Parathyroid adenoma (tissue), 2 donors: ENCODE results near the gene CACNA1C.

Experiments
- H2AFZ ChIP-seq: fragments of 300-600 bp; sonication (generic); one replicate; pipeline ENCODE4 v1.7.0; 2017; ENCODE audit warnings: antibody characterized with exemption, mild to moderate bottlenecking
- H3K27ac ChIP-seq: fragments of 300-600 bp; sonication (generic); one replicate; pipeline ENCODE4 v1.7.0; 2017
- H3K27me3 ChIP-seq: fragments of 300-600 bp; sonication (generic); one replicate; pipeline ENCODE4 v1.7.0; 2017; ENCODE audit warnings: low read length; ENCODE audit not compliant: control insufficient read depth, insufficient read depth
- H3K36me3 ChIP-seq: fragments of 300-600 bp; sonication (generic); one replicate; pipeline ENCODE4 v1.7.0; 2017; ENCODE audit warnings: low read length; ENCODE audit not compliant: control insufficient read depth, insufficient read depth
- H3K4me1 ChIP-seq: fragments of 300-600 bp; sonication (generic); one replicate; pipeline ENCODE4 v1.7.0; 2017; ENCODE audit warnings: control low read depth
- H3K4me2 ChIP-seq: fragments of 300-600 bp; sonication (generic); one replicate; pipeline ENCODE4 v1.7.0; 2017; ENCODE audit warnings: low read length
- H3K4me3 ChIP-seq: fragments of 300-600 bp; sonication (generic); one replicate; pipeline ENCODE4 v1.7.0; 2017; ENCODE audit warnings: low read depth, low read length
- H3K79me2 ChIP-seq: fragments of 300-600 bp; sonication (generic); one replicate; pipeline ENCODE4 v1.7.0; 2017; ENCODE audit warnings: control low read depth
- H3K9ac ChIP-seq: fragments of 300-600 bp; sonication (generic); one replicate; pipeline ENCODE4 v1.7.0; 2017; ENCODE audit warnings: mild to moderate bottlenecking
- H3K9me3 ChIP-seq: fragments of 300-600 bp; sonication (generic); one replicate; pipeline ENCODE4 v1.7.0; 2017; ENCODE audit warnings: low read length; ENCODE audit not compliant: control insufficient read depth
- TF ChIP-seq, protein P1 (sequence below): fragments of 300-600 bp; sonication (generic); IDR thresholded peaks from one replicate; pipeline ENCODE4 v1.7.0; 2017; ENCODE audit warnings: antibody characterized with exemption, mild to moderate bottlenecking
- donor health status: primary hyperparathyroidism.

Gene CACNA1C

DNA sequence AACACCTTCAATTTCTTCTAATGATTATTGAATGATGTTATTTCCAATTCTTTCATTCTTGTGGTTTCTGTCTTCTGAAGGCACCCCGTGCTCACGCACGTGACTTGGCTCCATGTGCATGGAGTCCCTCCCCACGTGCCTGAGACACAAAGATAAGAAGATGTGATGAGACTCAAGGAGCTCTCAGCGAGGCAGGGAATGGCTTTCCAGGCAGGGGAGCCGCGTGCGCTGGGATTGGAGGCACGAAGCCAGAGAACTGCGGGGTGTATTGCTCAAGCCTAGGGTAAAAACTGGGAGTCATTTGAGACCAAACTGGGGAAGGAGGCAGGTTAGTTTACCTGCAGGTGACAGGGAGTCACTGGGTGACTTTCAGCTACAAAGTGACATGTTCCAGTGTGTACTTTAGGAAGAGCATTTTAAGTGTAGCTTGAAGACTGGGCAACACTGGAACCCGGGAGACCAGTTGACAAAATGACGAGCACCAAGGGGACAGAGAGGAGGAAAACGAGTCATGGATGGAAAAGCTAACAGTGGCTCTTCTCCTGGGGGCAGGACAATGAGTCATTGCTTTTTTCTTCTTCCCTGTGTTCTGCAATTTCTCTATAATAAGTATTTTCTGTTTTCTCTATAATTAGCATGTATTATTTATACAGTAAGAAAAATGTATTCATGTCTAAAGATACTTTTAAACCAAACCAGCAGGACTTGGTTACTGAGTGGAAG, 430.3 kb downstream of the CACNA1C start:
- Histone ChIP-seq H3K9ac (no peak overlapping the region), H3K36me3 (no peaks in the 10 kb centered on the region), H3K79me2 (no peaks in the 10 kb centered on the region), H3K4me1 (no peaks in the 10 kb centered on the region), H3K4me2 (no peak overlapping the region), H3K9me3 (no peaks in the 10 kb centered on the region), H3K27ac (no peak overlapping the region), H2AFZ (no peak overlapping the region), H3K27me3 (no peaks in the 10 kb centered on the region), H3K4me3 (no peak overlapping the region)
- TF ChIP-seq, protein P1, sequence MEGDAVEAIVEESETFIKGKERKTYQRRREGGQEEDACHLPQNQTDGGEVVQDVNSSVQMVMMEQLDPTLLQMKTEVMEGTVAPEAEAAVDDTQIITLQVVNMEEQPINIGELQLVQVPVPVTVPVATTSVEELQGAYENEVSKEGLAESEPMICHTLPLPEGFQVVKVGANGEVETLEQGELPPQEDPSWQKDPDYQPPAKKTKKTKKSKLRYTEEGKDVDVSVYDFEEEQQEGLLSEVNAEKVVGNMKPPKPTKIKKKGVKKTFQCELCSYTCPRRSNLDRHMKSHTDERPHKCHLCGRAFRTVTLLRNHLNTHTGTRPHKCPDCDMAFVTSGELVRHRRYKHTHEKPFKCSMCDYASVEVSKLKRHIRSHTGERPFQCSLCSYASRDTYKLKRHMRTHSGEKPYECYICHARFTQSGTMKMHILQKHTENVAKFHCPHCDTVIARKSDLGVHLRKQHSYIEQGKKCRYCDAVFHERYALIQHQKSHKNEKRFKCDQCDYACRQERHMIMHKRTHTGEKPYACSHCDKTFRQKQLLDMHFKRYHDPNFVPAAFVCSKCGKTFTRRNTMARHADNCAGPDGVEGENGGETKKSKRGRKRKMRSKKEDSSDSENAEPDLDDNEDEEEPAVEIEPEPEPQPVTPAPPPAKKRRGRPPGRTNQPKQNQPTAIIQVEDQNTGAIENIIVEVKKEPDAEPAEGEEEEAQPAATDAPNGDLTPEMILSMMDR = no peak

- no peaks in the 10 kb centered on the region for H3K9me3 ChIP-seq
- H3K9ac ChIP-seq = no peak overlapping the region
- no peaks in the 10 kb centered on the region for H3K27me3 ChIP-seq
- no peak overlapping the region for H2AFZ ChIP-seq
- no peak overlapping the region for H3K27ac ChIP-seq
- H3K4me1 ChIP-seq = no peaks in the 10 kb centered on the region
- no peak overlapping the region for H3K4me3 ChIP-seq
- no peaks in the 10 kb centered on the region for H3K36me3 ChIP-seq
- H3K4me2 ChIP-seq = no peak overlapping the region
- no peaks in the 10 kb centered on the region for H3K79me2 ChIP-seq
- TF ChIP-seq, protein P1 = no peak
Observed at GRCh38 chr12:2483713-2484112, 430.9 kb downstream of the CACNA1C start.

DNA sequence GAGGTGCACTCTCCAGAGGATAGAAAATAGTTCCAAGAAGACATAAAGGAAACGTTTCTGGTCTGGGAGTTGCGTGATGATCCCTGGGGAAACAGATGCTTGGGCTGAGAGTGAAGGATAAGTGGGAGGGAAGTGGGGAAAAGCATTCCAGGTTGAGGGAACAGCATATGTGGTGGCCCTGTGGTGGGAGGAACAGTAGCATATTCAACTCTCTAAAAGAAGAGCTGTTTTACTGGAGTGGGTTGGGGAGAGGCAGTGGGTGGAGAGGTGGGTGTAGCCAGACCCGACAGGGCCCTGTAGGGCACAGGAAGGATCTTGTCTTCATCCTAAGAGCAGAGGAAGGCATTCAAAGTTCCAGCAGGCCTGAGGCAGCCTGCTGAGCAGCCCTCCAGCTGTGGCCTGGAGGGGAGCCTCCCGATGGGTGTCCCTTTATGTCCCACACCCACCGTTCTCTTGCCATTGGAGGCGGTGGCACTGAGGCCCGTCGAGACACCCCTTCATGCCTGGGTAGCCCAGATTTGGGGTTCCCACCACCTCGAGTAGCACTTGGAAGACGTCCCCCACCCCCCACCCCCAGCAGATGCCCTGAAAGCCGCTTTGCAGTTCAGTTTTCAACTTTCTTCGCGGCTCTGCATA, 431.5 kb downstream of the CACNA1C start:
- no peaks in the 10 kb centered on the region for H3K27me3 ChIP-seq
- H3K9ac ChIP-seq = no peak overlapping the region
- H3K4me2 ChIP-seq = no peak overlapping the region
- no peaks in the 10 kb centered on the region for H3K4me1 ChIP-seq
- H3K36me3 ChIP-seq = no peaks in the 10 kb centered on the region
- H3K4me3 ChIP-seq = no peak overlapping the region
- no peak overlapping the region for H2AFZ ChIP-seq
- no peaks in the 10 kb centered on the region for H3K9me3 ChIP-seq
- H3K79me2 ChIP-seq = no peaks in the 10 kb centered on the region
- TF ChIP-seq, protein P1 = no peak
- H3K27ac ChIP-seq = no peak overlapping the region

GRCh38 chr12:2485681-2486080, 432.9 kb downstream of the CACNA1C start:
- Histone ChIP-seq H2AFZ (no peak overlapping the region), H3K36me3 (no peaks in the 10 kb centered on the region), H3K4me1 (no peaks in the 10 kb centered on the region), H3K27me3 (no peaks in the 10 kb centered on the region), H3K4me2 (no peak overlapping the region), H3K79me2 (no peaks in the 10 kb centered on the region), H3K9me3 (no peaks in the 10 kb centered on the region), H3K27ac (no peak overlapping the region), H3K9ac (no peak overlapping the region), H3K4me3 (no peak overlapping the region)
- TF ChIP-seq, protein P1 = no peak

DNA sequence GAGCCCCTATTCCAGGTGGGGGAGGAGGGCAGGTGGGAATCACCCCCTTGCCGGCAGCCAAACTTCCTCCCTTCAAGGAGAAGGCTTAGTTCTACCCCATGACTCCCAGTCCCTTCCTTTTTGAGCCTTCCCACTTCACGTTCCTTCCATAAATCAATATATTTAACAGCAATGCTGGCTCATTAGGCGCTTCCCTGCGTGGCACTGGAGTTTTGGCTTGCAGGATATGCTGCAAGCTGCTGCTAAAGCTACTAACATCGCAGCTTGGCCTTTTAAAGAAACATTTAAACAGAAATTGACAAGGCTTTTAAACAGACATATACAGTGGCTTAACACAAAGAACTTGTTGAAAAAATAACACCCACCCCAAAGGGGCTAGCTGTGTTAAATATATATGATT, 434.0 kb downstream of the CACNA1C start:
- no peak overlapping the region for H3K27ac ChIP-seq
- H3K9me3 ChIP-seq = no peaks in the 10 kb centered on the region
- H3K36me3 ChIP-seq = no peaks in the 10 kb centered on the region
- H3K4me3 ChIP-seq = no peak overlapping the region
- H3K4me1 ChIP-seq = no peaks in the 10 kb centered on the region
- no peak overlapping the region for H3K9ac ChIP-seq
- TF ChIP-seq, protein P1 = no peak
- no peak overlapping the region for H3K4me2 ChIP-seq
- H3K79me2 ChIP-seq = no peaks in the 10 kb centered on the region
- H3K27me3 ChIP-seq = no peaks in the 10 kb centered on the region
- H2AFZ ChIP-seq = no peak overlapping the region
